Transverse colon (tissue), 4 donors: ENCODE data around the gene CRHBP.

ENCODE experiments used
- EP300 ChIP-seq: sonication (generic); formaldehyde crosslinking; IDR thresholded peaks from one replicate; pipeline ENCODE4 v1.6.1; 2017; ENCODE audit warnings: antibody characterized with exemption, low read depth
- POLR2AphosphoS5 ChIP-seq, 3 donors: sonication (generic); formaldehyde crosslinking; IDR thresholded peaks; one replicate each; pipeline ENCODE4 v1.6.1; 2016; ENCODE audit warnings: antibody characterized with exemption in 3 of 3
- TF ChIP-seq, protein P1 (sequence below), 5 experiments: fragments of 200-600 bp in 3 of 5; fragments of 450-650 bp in 2 of 5; sonication (generic) in 3 of 5; IDR thresholded peaks; 1 replicate in 2 of 5; 2 replicates in 3 of 5; pipeline ENCODE4 v1.5.1; 2016 to 2017; ENCODE audit warnings: antibody characterized with exemption in 5 of 5, inconsistent platforms in 3 of 5, mild to moderate bottlenecking in 2 of 5, moderate library complexity in 1 of 5

DNA sequence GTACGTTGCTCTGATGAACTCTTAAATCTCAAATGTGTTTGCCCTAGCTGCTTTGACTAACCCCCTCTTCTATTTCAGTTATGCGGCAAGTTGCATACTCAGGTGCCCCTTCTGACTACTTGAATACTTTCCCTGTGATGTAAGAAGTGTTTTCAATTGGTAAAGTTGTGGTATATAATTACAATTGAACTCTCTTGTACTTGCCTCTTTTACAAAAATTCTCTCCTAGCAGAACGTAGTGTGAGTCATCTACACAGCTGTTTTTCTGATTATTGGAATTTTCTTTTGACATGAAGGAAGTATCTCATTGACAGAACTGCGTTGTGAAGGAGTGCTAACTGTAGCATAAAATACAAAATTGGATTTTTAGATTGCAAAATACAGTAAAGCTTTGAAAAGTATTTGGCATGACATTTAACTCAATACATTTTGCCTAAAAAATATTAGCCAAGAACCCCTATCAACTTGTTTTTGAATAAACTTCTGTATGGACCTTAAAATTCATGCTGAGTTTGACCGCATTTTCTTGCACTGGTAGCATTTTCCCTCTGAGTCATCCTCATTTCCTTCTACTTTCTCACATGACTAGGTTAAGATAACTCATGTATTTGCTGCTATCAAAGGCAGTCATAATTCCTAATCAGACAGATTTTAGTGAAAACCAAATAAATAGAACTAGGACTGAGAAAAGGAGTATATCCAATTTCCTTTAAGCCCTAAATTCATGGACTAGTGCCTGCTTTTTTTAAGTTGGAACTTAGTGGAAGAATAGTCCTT is 6.3 kb downstream of the CRHBP start:
- TF ChIP-seq, protein P1, sequence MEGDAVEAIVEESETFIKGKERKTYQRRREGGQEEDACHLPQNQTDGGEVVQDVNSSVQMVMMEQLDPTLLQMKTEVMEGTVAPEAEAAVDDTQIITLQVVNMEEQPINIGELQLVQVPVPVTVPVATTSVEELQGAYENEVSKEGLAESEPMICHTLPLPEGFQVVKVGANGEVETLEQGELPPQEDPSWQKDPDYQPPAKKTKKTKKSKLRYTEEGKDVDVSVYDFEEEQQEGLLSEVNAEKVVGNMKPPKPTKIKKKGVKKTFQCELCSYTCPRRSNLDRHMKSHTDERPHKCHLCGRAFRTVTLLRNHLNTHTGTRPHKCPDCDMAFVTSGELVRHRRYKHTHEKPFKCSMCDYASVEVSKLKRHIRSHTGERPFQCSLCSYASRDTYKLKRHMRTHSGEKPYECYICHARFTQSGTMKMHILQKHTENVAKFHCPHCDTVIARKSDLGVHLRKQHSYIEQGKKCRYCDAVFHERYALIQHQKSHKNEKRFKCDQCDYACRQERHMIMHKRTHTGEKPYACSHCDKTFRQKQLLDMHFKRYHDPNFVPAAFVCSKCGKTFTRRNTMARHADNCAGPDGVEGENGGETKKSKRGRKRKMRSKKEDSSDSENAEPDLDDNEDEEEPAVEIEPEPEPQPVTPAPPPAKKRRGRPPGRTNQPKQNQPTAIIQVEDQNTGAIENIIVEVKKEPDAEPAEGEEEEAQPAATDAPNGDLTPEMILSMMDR (IDR thresholded peaks at IDR 0.05) = no peak
- TF ChIP-seq EP300 (no peak), POLR2AphosphoS5 (IDR thresholded peaks at IDR 0.05) (no peak)
